Astrocyte of the cerebellum (primary cell): ENCODE measurements around the gene MTX1.
A peak's percentile ranks its signal among the peaks of the same experiment; 100 is the strongest.
"Not testable (repeated sequence)": the region's sequence is repeated elsewhere in the genome, so short reads cannot be mapped to it uniquely, and the experiment has no call there.

Source experiments
- DNase-seq: peaks from one replicate; pipeline ENCODE4 v3.0.0-alpha.2; 2011; ENCODE audit warnings: low read depth
- H3K4me3 ChIP-seq: 2 replicates; pipeline ENCODE4 v1.5.1; 2011; ENCODE audit warnings: mild to moderate bottlenecking, low read depth, low read length, moderate library complexity
- CTCF ChIP-seq: IDR thresholded peaks from 2 replicates; pipeline ENCODE4 v1.5.1; 2012; ENCODE audit warnings: low read length, low read depth, moderate library complexity, mild to moderate bottlenecking; ENCODE audit errors: missing control alignments
- in situ Hi-C: cut with HindIII; loops from 2 replicates; pipeline ENCODE4 v1.10.0; 2017; ENCODE audit warnings: low sequenced_read_pairs

MTX1 gene

GRCh38 chr1:155191904-155192303 is 16.6 kb upstream of the MTX1 start:
- in situ Hi-C loops: no loop called here
- no peak overlapping the region for H3K4me3 ChIP-seq
- DNase-seq: no peak

GRCh38 chr1:155192346-155193274 is 15.9 kb upstream of the MTX1 start:
- DNase-seq: no peak
- peak overlapping the region; percentile 51 for H3K4me3 ChIP-seq
- in situ Hi-C loops: no loop called here
- TF ChIP-seq CTCF: no peak

More at GRCh38 chr1:155191904-155192303, 16.6 kb upstream of the MTX1 start:
- TF ChIP-seq CTCF: no peak

- peak; percentile 74 for DNase-seq
- H3K4me3 ChIP-seq: peak overlapping the region; percentile 51
- TF ChIP-seq CTCF: peak; percentile 99
- in situ Hi-C loops: no loop called here
These were observed 15.1 kb upstream of the MTX1 start for GRCh38 chr1:155193275-155193990.

GRCh38 chr1:155193991-155194240 is 14.6 kb upstream of the MTX1 start:
- in situ Hi-C loops, DNase-seq: not testable (repeated sequence)
- peak overlapping the region; percentile 51 for H3K4me3 ChIP-seq

- TF ChIP-seq CTCF: no peak
- in situ Hi-C loops: no loop called here
- no peak for DNase-seq
- peak overlapping the region; percentile 51 for H3K4me3 ChIP-seq
These were observed 13.0 kb upstream of the MTX1 start for GRCh38 chr1:155195201-155196102.

GRCh38 chr1:155196103-155196892 is 12.2 kb upstream of the MTX1 start:
- in situ Hi-C loops: no loop called here
- TF ChIP-seq CTCF: no peak
- no peak for DNase-seq
- H3K4me3 ChIP-seq: peak overlapping the region; percentile 51
